Effector memory CD4-positive, alpha-beta T cell (primary cell): Measurements from ENCODE around the gene SCN2B.

Experiments used
- DNase-seq, 3 donors: peaks; one replicate each; pipeline ENCODE4 v3.0.0-alpha.2; 2020
- H3K27ac ChIP-seq: 2 replicates; pipeline ENCODE4 v1.7.0; 2013; ENCODE audit warnings: mild to moderate bottlenecking, low read length, moderate library complexity; ENCODE audit not compliant: insufficient read depth, poor library complexity, severe bottlenecking
- H3K27me3 ChIP-seq: replicated peaks from 2 replicates; pipeline ENCODE4 v1.7.0; 2013; ENCODE audit warnings: mild to moderate bottlenecking, low read length; ENCODE audit not compliant: insufficient read depth, control insufficient read depth, poor library complexity, severe bottlenecking
- H3K36me3 ChIP-seq: 2 replicates; pipeline ENCODE4 v1.7.0; 2013; ENCODE audit warnings: mild to moderate bottlenecking, low read length, moderate library complexity; ENCODE audit not compliant: control insufficient read depth, insufficient read depth
- H3K4me1 ChIP-seq: 2 replicates; pipeline ENCODE4 v1.7.0; 2013; ENCODE audit warnings: low read length, mild to moderate bottlenecking; ENCODE audit not compliant: control insufficient read depth, insufficient read depth, poor library complexity, severe bottlenecking
- H3K4me3 ChIP-seq: 2 replicates; pipeline ENCODE4 v1.7.0; 2013; ENCODE audit warnings: low read length, low read depth, mild to moderate bottlenecking; ENCODE audit not compliant: insufficient read depth, poor library complexity, severe bottlenecking
- H3K9me3 ChIP-seq: 2 replicates; pipeline ENCODE4 v1.7.0; 2013; ENCODE audit warnings: mild to moderate bottlenecking, low read length, moderate library complexity; ENCODE audit not compliant: control insufficient read depth

Gene SCN2B

DNA sequence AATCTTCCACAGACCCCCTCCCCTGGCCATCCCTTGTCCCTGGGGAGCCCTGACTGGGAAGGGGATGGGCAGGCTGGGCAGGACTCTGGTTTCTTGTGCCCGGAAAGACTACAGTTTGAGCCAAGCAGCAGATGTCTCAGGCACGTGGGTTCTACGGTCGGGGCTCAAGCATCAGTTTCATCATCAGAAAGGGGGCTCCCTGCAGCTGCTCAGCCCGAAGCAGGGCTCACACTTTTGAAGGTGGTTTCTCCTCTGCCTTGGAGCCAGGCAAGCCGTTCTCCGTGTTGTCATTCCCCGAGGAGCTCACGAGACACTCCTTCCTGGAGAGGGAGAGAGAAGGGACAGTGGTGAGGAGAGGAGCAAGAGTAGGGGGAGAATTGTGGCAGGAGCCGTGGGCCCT lies 39.6 kb downstream of the SCN2B start:
- peaks cover 17% of the 10 kb centered on the region for H3K27me3 ChIP-seq
- H3K27ac ChIP-seq = no peak overlapping the region
- no peaks in the 10 kb centered on the region for H3K4me1 ChIP-seq
- H3K4me3 ChIP-seq = no peak overlapping the region
- H3K36me3 ChIP-seq = no peaks in the 10 kb centered on the region
- no peaks in the 10 kb centered on the region for H3K9me3 ChIP-seq
- DNase-seq = no peak

DNA sequence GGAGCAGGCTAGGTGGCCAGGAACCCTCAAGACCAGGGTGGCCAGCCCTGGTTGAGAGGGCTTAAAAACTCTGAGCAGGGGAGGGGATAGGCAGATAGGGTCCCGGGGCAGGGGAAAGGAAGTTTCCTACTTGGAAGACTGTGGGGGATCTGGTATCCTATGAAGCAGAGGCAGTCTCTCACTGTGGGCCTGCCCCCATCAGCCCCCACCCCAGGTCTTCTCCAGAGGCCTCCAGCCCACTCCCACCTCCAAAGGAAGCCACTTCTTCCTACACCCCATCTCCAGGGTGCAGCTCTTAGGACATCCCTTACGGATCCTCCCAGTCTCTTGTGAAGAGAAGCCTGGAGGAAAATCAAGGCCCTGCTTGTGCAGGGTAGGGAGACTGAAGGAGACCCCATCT lies 40.1 kb downstream of the SCN2B start:
- H3K36me3 ChIP-seq = no peaks in the 10 kb centered on the region
- H3K4me1 ChIP-seq = no peaks in the 10 kb centered on the region
- H3K27me3 ChIP-seq = peaks cover 17% of the 10 kb centered on the region
- no peak overlapping the region for H3K4me3 ChIP-seq
- no peaks in the 10 kb centered on the region for H3K9me3 ChIP-seq
- no peak for DNase-seq
- H3K27ac ChIP-seq = no peak overlapping the region

DNA sequence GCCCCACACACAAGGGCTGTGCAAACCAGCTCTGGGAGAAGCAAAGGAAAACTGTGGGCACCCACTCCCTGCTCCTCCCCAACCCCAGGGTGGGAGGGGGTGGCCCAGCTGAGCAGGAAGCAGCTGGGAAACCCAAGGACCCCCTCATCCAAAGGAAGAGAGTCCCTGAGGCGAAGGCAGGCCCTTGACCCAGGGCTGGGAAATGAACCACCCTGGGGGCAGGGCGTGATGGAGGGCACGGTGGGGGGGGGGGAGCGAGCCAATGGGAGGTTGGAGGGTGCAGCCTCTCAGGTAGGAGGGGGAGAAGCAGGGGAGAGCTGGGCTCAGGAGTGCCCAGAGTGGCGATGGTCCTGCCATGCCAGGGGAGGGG lies 40.7 kb downstream of the SCN2B start:
- Histone ChIP-seq H3K4me3 (no peak overlapping the region), H3K27ac (no peak overlapping the region), H3K4me1 (no peaks in the 10 kb centered on the region), H3K27me3 (peaks cover 17% of the 10 kb centered on the region), H3K36me3 (no peaks in the 10 kb centered on the region), H3K9me3 (no peaks in the 10 kb centered on the region)
- DNase-seq = no peak

DNA sequence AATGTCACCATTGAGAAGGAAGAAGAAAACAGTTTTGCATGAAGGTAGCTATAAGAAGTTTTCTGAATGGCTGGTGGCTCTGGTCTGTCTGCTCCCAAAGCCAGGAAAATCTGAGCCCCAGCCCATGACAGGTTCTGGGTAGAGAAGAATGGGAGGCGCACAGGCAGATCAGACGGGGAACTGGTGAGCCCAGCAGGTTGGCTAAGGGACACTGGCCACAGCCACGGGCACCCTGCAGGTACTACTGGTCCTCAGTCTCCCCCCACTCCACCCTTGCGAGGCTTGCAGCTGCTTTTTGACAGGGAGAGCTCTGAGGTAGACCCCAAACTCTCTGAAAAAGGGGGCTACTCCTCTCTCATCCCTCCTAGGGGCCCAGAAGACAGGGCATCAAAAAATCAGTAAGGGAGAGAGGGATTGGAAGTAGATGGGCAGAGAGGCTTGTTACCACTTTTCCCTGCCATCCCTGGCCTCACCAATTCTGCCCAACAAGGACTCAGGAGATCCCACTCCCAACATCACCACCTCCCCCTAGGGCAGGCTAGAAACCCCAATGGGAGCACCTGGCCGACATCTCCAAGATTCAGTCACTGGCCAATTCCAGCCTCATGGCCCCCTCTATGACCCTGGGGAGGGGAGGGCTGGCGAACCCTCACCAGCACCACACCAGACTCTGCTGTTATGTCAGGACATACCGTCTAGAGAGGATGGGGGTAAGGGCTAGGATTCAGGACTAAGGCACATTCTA lies 41.2 kb downstream of the SCN2B start:
- no peaks in the 10 kb centered on the region for H3K9me3 ChIP-seq
- no peaks in the 10 kb centered on the region for H3K4me1 ChIP-seq
- no peak for DNase-seq
- H3K27me3 ChIP-seq = peaks cover 13% of the 10 kb centered on the region
- no peaks in the 10 kb centered on the region for H3K36me3 ChIP-seq
- no peak overlapping the region for H3K4me3 ChIP-seq
- H3K27ac ChIP-seq = no peak overlapping the region

DNA sequence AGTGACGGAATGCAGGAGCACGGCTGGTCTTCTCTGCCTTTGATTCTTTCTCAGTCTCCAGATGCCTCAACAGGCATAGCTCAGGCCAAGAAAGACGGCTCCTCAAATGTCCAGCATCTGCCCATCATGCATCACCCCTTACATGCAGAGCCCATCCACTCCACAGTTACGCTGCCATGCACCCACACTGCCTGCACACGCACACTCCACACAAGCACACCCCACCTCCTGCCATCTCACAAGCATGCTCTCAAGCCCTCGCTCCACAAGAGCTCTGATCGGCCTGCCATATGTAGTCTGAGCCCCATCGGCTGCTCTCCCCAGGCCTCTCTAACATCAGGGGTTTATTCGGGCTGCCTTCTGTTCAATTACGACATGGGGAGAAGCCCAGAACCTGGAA lies 42.6 kb downstream of the SCN2B start:
- no peaks in the 10 kb centered on the region for H3K36me3 ChIP-seq
- H3K4me3 ChIP-seq = no peak overlapping the region
- H3K4me1 ChIP-seq = no peaks in the 10 kb centered on the region
- H3K27me3 ChIP-seq = peaks cover 9% of the 10 kb centered on the region
- H3K9me3 ChIP-seq = no peaks in the 10 kb centered on the region
- H3K27ac ChIP-seq = no peak overlapping the region
- no peak for DNase-seq

DNA sequence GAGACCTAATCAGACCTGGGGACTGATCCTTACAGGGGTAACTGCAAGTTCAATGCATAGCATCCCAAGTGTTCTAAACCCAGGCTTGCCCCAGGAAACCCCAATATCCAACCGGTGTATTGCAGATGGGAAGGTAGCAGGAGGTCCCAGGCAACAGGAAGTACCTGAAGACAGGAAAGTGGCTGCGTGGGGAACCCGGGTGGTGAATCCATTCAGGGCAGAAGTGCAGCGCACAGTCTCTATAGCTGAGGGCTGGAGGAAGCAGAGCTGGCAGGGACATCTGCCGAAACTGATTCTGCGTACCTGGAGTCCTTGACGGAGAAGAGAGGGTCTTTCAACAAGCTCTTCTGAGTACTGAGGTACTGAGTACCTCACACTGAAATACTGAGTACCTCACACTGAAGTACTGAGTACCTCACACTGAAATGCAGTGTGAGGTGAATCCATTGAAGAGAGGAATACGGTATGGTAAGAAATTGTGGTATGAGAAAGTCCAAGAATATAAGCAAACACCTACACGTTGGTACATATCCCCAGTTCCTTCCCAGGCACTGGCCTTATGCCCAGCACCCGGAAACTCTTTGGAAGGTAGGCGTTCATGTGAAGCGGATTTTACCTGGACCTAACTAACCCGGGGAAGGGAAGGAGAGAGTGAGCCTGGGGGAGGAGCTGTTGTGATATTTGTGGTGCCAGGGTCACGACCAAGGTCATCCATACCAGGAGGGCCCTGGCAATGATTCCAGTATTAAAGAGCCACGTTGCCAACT lies 43.9 kb downstream of the SCN2B start:
- no peak for DNase-seq
- H3K36me3 ChIP-seq = no peaks in the 10 kb centered on the region
- H3K9me3 ChIP-seq = no peaks in the 10 kb centered on the region
- H3K4me3 ChIP-seq = no peak overlapping the region
- H3K4me1 ChIP-seq = no peaks in the 10 kb centered on the region
- no peak overlapping the region for H3K27ac ChIP-seq
- H3K27me3 ChIP-seq = peaks cover 6% of the 10 kb centered on the region

DNA sequence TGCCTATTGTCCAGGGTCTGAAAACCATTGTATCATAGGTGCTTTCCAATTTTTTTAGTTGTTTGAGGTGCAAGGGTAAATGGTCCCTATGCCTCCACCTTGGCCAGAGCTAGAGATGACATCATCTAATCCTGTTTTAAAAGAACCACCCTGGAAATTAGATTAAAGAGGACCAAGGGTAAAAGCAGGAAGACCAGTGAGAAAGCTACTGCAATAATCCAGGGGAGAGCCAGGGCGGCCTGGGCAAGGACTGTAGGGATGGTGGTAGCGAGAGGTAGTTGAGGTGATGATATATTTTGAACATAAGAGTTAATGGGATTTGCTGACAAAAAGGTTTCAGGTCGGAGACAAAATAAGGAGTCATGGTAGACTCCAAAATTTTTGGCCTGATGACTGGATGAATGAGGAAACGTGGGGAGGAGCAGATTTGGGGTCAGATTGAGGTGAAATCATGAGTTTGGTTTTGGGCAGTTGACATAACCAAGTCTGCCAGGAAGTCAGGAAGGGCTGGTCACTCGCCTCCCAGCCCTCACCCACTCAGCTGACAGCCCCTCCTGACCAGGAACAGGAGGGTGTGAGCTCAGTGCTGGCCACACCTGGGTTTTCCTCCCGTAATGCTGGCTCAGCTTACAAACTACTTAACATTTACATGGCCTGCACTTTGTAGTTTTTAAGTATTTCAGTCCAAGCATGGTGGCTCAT lies 46.8 kb downstream of the SCN2B start:
- no peaks in the 10 kb centered on the region for H3K4me1 ChIP-seq
- H3K4me3 ChIP-seq = no peak overlapping the region
- H3K9me3 ChIP-seq = no peaks in the 10 kb centered on the region
- H3K27ac ChIP-seq = no peak overlapping the region
- no peaks in the 10 kb centered on the region for H3K36me3 ChIP-seq
- no peaks in the 10 kb centered on the region for H3K27me3 ChIP-seq
- DNase-seq = no peak

DNA sequence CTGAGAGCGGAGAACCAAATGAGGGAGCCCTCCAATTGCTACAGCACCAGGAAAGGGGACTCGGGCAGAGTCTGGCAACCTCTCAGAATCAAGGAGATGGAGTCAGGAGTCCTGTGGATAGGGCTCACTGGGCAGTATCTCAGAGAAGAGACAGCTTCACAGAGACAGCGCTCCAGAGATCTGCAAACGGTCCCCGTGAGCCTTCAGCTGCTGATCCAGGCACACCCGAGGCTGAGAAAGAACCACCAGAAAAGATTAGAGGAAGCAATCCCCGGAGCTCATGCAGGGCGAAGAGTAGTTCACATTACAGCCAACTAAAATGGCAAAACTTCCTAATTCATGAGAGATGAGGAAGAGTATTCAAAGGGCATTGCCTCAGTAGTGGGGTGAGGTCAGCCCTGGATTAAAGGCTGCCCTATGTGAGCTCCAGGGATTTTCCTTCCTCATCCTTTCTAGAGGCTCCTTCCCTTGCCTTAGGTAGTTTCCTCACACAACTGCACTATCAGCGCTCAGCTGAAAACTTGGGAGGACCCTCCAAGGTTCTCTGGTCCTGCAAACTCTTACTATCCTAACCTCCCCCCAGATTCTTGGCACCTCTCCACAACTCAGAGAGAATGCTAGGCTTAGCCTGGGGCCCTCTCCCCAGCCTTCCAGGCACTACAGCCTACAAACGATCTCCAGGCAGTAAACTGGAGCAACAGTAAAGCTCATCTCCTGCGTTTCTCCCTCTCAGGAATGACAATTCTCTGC lies 47.5 kb downstream of the SCN2B start:
- no peak overlapping the region for H3K4me3 ChIP-seq
- DNase-seq = no peak
- no peaks in the 10 kb centered on the region for H3K27me3 ChIP-seq
- H3K27ac ChIP-seq = no peak overlapping the region
- H3K9me3 ChIP-seq = no peaks in the 10 kb centered on the region
- H3K4me1 ChIP-seq = no peaks in the 10 kb centered on the region
- no peaks in the 10 kb centered on the region for H3K36me3 ChIP-seq

DNA sequence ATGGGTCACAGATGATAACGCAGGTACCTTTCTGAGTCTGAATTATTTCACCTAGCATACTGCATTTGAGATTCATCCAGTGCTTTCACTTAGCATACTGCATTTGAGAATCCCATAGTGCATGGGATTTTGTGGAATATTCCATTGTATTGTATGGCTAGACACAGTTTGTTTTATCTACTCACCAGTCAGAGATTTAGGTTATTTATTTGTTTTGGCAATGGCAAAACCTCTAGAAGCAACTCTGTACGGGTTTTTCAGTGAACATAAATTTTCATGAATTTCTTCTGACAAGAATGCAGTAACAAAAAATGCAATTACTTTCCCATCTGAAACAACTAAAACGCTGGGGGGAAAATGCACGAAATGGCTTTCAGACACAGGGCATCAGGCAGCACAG lies 48.1 kb downstream of the SCN2B start:
- H3K27ac ChIP-seq = no peak overlapping the region
- no peak for DNase-seq

More for the DNA sequence above, 48.1 kb downstream of the SCN2B start:
- H3K4me1 ChIP-seq = no peaks in the 10 kb centered on the region
- no peaks in the 10 kb centered on the region for H3K27me3 ChIP-seq
- H3K4me3 ChIP-seq = no peak overlapping the region
- no peaks in the 10 kb centered on the region for H3K36me3 ChIP-seq
- H3K9me3 ChIP-seq = no peaks in the 10 kb centered on the region
